EL (cell line): Measurements from ENCODE around the gene MLST8.
"Not testable (repeated sequence)": the region's sequence is repeated elsewhere in the genome, so short reads cannot be mapped to it uniquely, and the experiment has no call there.

Experiments
- DNase-seq: peaks from one replicate; pipeline ENCODE4 v3.0.0-alpha.2; 2016

Gene MLST8

GRCh38 chr16:2233872-2234812 is 28.9 kb downstream of the MLST8 start:
- DNase-seq, result no peak

- no peak for DNase-seq
These were observed 29.5 kb downstream of the MLST8 start for GRCh38 chr16:2234813-2235170.

GRCh38 chr16:2235234-2235651 is 30.0 kb downstream of the MLST8 start:
- no peak for DNase-seq

GRCh38 chr16:2235695-2236336 is 30.6 kb downstream of the MLST8 start:
- DNase-seq, result no peak

- DNase-seq, result peak; percentile 34
These were observed 31.3 kb downstream of the MLST8 start, which contains the start of gene DNASE1L2 for GRCh38 chr16:2236337-2237101. DNASE1L2 (plus strand) TSS chr16:2236444; CDS start chr16:2236817, 373 bp downstream.

- no peak for DNase-seq
These were observed 31.8 kb downstream of the MLST8 start for GRCh38 chr16:2237102-2237482.

- no peak for DNase-seq
These were observed 32.4 kb downstream of the MLST8 start for GRCh38 chr16:2237493-2238149.

- no peak for DNase-seq
These were observed 33.0 kb downstream of the MLST8 start for GRCh38 chr16:2238150-2238837.

GRCh38 chr16:2238838-2239675 is 33.8 kb downstream of the MLST8 start:
- no peak for DNase-seq

- DNase-seq, result not testable (repeated sequence)
These were observed 35.1 kb downstream of the MLST8 start for GRCh38 chr16:2240331-2240730.

- DNase-seq, result no peak
These were observed 37.3 kb downstream of the MLST8 start for GRCh38 chr16:2242598-2242997.

GRCh38 chr16:2243031-2243528 is 37.8 kb downstream of the MLST8 start:
- DNase-seq, result no peak

- no peak for DNase-seq
These were observed 38.5 kb downstream of the MLST8 start for GRCh38 chr16:2243781-2244180.

GRCh38 chr16:2244301-2244700 is 39.0 kb downstream of the MLST8 start:
- no peak for DNase-seq

GRCh38 chr16:2244926-2245795 is 39.9 kb downstream of the MLST8 start:
- DNase-seq, result no peak

- DNase-seq, result no peak
These were observed 41.1 kb downstream of the MLST8 start for GRCh38 chr16:2246301-2246885.

- peak; percentile 38 for DNase-seq
These were observed 45.5 kb downstream of the MLST8 start for GRCh38 chr16:2250652-2251295.

GRCh38 chr16:2251296-2252111 is 46.2 kb downstream of the MLST8 start, which contains the start of gene ECI1:
ECI1 (minus strand) TSS chr16:2251587; CDS start chr16:2251566, 21 bp downstream.
- peak; percentile 97 for DNase-seq
